Measurements from ENCODE around the gene KHNYN.

- TF ChIP-seq CTCF (IDR thresholded peaks at IDR 0.05) (no peak), POLR2A (IDR thresholded peaks at IDR 0.05) (no peak)
Observed at GRCh38 chr14:24398293-24398652, 31.5 kb upstream of the KHNYN start.

All from lower leg skin (tissue), 3 donors.